DND-41 (cell line): ENCODE data around the gene TRIM56.

Experiments
- CTCF ChIP-seq: IDR thresholded peaks from 2 replicates; pipeline ENCODE4 v1.5.1; 2012; ENCODE audit warnings: borderline replicate concordance, low read length, moderate library complexity, mild to moderate bottlenecking; ENCODE audit not compliant: poor library complexity, severe bottlenecking; ENCODE audit errors: extremely low read depth
- EZH2 ChIP-seq: IDR thresholded peaks from 3 replicates; pipeline ENCODE4 v1.6.1; 2012; ENCODE audit warnings: borderline replicate concordance, low read depth, mild to moderate bottlenecking, moderate library complexity, low read length, inconsistent platforms; ENCODE audit not compliant: severe bottlenecking

GRCh38 chr7:101133621-101134398 lies 48.5 kb downstream of the TRIM56 start:
- TF ChIP-seq CTCF (no peak), EZH2 (no peak)
